GM23338 (cell line): ENCODE data around the gene TCERG1L. TPM values are rescaled to one million over a fixed set of nuclear protein-coding genes. Genes with fewer than 3 reads are reported as not detected.

Experiments
- ATAC-seq: fragments of 200-7000 bp; cut with Tn5 transposase; 3 replicates; pipeline ENCODE4 v1.9.1; 2020
- DNase-seq: peaks from one replicate; pipeline ENCODE4 v3.0.0-alpha.2; 2015; ENCODE audit warnings: low spot score
- H2AFZ ChIP-seq: fragments of 200-600 bp; sonication (generic); 2 replicates; pipeline ENCODE4 v1.8.0; 2016; ENCODE audit warnings: antibody characterized with exemption, mild to moderate bottlenecking, moderate library complexity
- H3F3A ChIP-seq: fragments of 200-600 bp; sonication (generic); replicated peaks from 2 replicates; pipeline ENCODE4 v1.8.0; 2017; ENCODE audit warnings: antibody characterized with exemption, mixed run types, low read depth
- H3K27ac ChIP-seq: fragments of 200-600 bp; sonication (generic); 2 replicates; pipeline ENCODE4 v1.6.1; 2016; ENCODE audit warnings: low read depth
- H3K27me3 ChIP-seq: fragments of 200-600 bp; sonication (generic); 2 replicates; pipeline ENCODE4 v1.8.0; 2016; ENCODE audit warnings: mild to moderate bottlenecking, mixed run types, moderate library complexity; ENCODE audit not compliant: insufficient read depth
- H3K36me3 ChIP-seq: fragments of 200-600 bp; sonication (generic); 2 replicates; pipeline ENCODE4 v1.8.0; 2016; ENCODE audit warnings: mild to moderate bottlenecking; ENCODE audit not compliant: insufficient read depth
- H3K4me1 ChIP-seq: fragments of 200-600 bp; sonication (generic); 2 replicates; pipeline ENCODE4 v1.8.0; 2016; ENCODE audit warnings: mild to moderate bottlenecking, moderate library complexity; ENCODE audit not compliant: insufficient read depth
- H3K4me2 ChIP-seq: fragments of 200-600 bp; sonication (generic); 2 replicates; pipeline ENCODE4 v1.7.1; 2017; ENCODE audit warnings: mixed run types
- H3K4me3 ChIP-seq: fragments of 200-600 bp; sonication (generic); 2 replicates; pipeline ENCODE4 v1.6.1; 2016; ENCODE audit warnings: mixed run types
- H3K79me2 ChIP-seq: fragments of 200-600 bp; sonication (generic); replicated peaks from 2 replicates; pipeline ENCODE4 v1.8.0; 2017; ENCODE audit warnings: mild to moderate bottlenecking; ENCODE audit not compliant: insufficient read depth
- H3K9me2 ChIP-seq: fragments of 200-600 bp; sonication (generic); 2 replicates; pipeline ENCODE4 v1.8.0; 2017; ENCODE audit not compliant: insufficient read depth
- H4K20me1 ChIP-seq: fragments of 200-600 bp; sonication (generic); replicated peaks from 2 replicates; pipeline ENCODE4 v1.8.0; 2017; ENCODE audit warnings: mild to moderate bottlenecking; ENCODE audit not compliant: insufficient read depth
- H3K27ac Mint-ChIP-seq: 2 replicates; pipeline ENCODE4 v1.8.0; 2020; ENCODE audit warnings: inconsistent platforms, mild to moderate bottlenecking, moderate library complexity, mixed read lengths
- H3K27me3 Mint-ChIP-seq: 3 replicates; pipeline ENCODE4 v1.8.0; 2022; ENCODE audit warnings: low read depth, mild to moderate bottlenecking, moderate library complexity, mixed read lengths, inconsistent platforms; ENCODE audit not compliant: insufficient read depth, poor library complexity
- H3K36me3 Mint-ChIP-seq: 3 replicates; pipeline ENCODE4 v1.8.0; 2021; ENCODE audit warnings: low read depth, mild to moderate bottlenecking, inconsistent platforms, moderate library complexity, mixed read lengths
- H3K4me1 Mint-ChIP-seq: 3 replicates; pipeline ENCODE4 v1.8.0; 2020; ENCODE audit warnings: mild to moderate bottlenecking, inconsistent platforms, mixed read lengths
- H3K4me3 Mint-ChIP-seq: 3 replicates; pipeline ENCODE4 v1.8.0; 2021; ENCODE audit warnings: moderate library complexity, mild to moderate bottlenecking, inconsistent platforms, mixed read lengths
- H3K9me3 Mint-ChIP-seq: 3 replicates; pipeline ENCODE4 v1.8.0; 2020; ENCODE audit warnings: moderate library complexity, mild to moderate bottlenecking, inconsistent platforms, mixed read lengths
- CREB1 ChIP-seq: fragments of 250-450 bp; sonication (Bioruptor Pico); IDR thresholded peaks from 2 replicates; pipeline ENCODE4 v1.5.0; 2020; ENCODE audit warnings: low read depth, mild to moderate bottlenecking, moderate library complexity
- CTCF ChIP-seq, 2 experiments: fragments of 200-600 bp in 1 of 2; sonication (generic) in 1 of 2; conservative IDR thresholded peaks; 2 replicates each; pipeline versions ENCODE4 v1.5.1 to v1.6.1; 2016 to 2017; ENCODE audit warnings: antibody characterized with exemption in 2 of 2, low read depth in 2 of 2, mild to moderate bottlenecking in 2 of 2, moderate library complexity in 1 of 2
- ETS1 ChIP-seq: IDR thresholded peaks from 2 replicates; pipeline ENCODE4 v1.6.1; 2016; ENCODE audit warnings: antibody characterized with exemption
- EZH2 ChIP-seq: fragments of 200-600 bp; sonication (generic); IDR thresholded peaks from one replicate; pipeline ENCODE4 v1.8.0; 2017; ENCODE audit warnings: antibody characterized with exemption, mild to moderate bottlenecking, low read depth; ENCODE audit not compliant: unreplicated experiment
- EZH2phosphoT487 ChIP-seq: fragments of 200-600 bp; sonication (generic); IDR thresholded peaks from one replicate; pipeline ENCODE4 v1.8.1; 2018; ENCODE audit warnings: antibody characterized with exemption; ENCODE audit not compliant: unreplicated experiment
- JUNB ChIP-seq: IDR thresholded peaks from one replicate; pipeline ENCODE4 v1.6.1; 2016; ENCODE audit warnings: antibody characterized with exemption; ENCODE audit not compliant: unreplicated experiment
- NANOG ChIP-seq: IDR thresholded peaks from 2 replicates; pipeline ENCODE4 v1.6.1; 2016; ENCODE audit warnings: antibody characterized with exemption, borderline replicate concordance
- POLR2AphosphoS5 ChIP-seq: IDR thresholded peaks from 2 replicates; pipeline ENCODE4 v1.6.1; 2016; ENCODE audit warnings: antibody characterized with exemption, low read depth
- REST ChIP-seq: IDR thresholded peaks from one replicate; pipeline ENCODE4 v1.6.1; 2018; ENCODE audit warnings: antibody characterized with exemption; ENCODE audit not compliant: unreplicated experiment
- STAT1 ChIP-seq: IDR thresholded peaks from one replicate; pipeline ENCODE4 v1.6.1; 2016; ENCODE audit warnings: antibody characterized with exemption; ENCODE audit not compliant: unreplicated experiment
- ZNF114 ChIP-seq: fragments of 250-450 bp; sonication (Bioruptor Pico); IDR thresholded peaks from 2 replicates; pipeline ENCODE4 v1.5.0; 2020; ENCODE audit warnings: mild to moderate bottlenecking, moderate library complexity
- ZNF331 ChIP-seq: fragments of 250-450 bp; sonication (Bioruptor Pico); IDR thresholded peaks from 2 replicates; pipeline ENCODE4 v1.5.0; 2020; ENCODE audit warnings: low read depth, mild to moderate bottlenecking, moderate library complexity
- ZNF462 ChIP-seq: fragments of 250-450 bp; sonication (Bioruptor Pico); IDR thresholded peaks from 2 replicates; pipeline ENCODE4 v1.5.0; 2020; ENCODE audit warnings: mild to moderate bottlenecking, moderate library complexity
- polyA plus RNA-seq: library from polyadenylated mRNA; unstranded; fragments of >200 nt; fragmentation: Nextera tagmentation; extraction: Ambion mirVana; gene quantifications from 2 replicates; pipeline ENCODE4 v1.2.1, GENCODE V29; 2016
- total RNA-seq: library from RNA; depleted of rRNA; stranded (reverse); fragments of >200 nt; shearing (Covaris generic); gene quantifications from 2 replicates; pipeline ENCODE4 v1.2.3, GENCODE V29; 2014

Gene TCERG1L
- total and polyA plus RNA-seq, 2 experiments from 2014 or later: 3.9 to 5.5 TPM

GRCh38 chr10:131178521-131179331, 132.8 kb downstream of the TCERG1L start:
- Histone ChIP-seq H3K27me3 (no peaks in the 10 kb centered on the region), H3F3A (peaks cover 6% of the 10 kb centered on the region; the same call in 1 of the 2 replicates), H3K4me2 (no peak overlapping the region), H3K36me3 (no peaks in the 10 kb centered on the region), H3K27ac (no peak overlapping the region), H3K4me3 (no peak overlapping the region), H3K79me2 (no peaks in the 10 kb centered on the region), H2AFZ (no peak overlapping the region), H3K9me2 (no peaks in the 10 kb centered on the region), H4K20me1 (no peaks in the 10 kb centered on the region), H3K4me1 (no peaks in the 10 kb centered on the region)
- TF ChIP-seq JUNB (no peak), ZNF114 (CRISPR knock-in tag) (no peak), ZNF462 (CRISPR knock-in tag) (no peak), ZNF331 (CRISPR knock-in tag) (no peak), ETS1 (no peak), POLR2AphosphoS5 (no peak), REST (no peak), CTCF (conservative IDR thresholded peaks at IDR 0.05; ENCODE audit: low read depth in 2 of 2) (no peak), EZH2 (no peak), STAT1 (no peak), NANOG (no peak), CREB1 (no peak), EZH2phosphoT487 (no peak)
- ATAC-seq (no peak), DNase-seq (no peak)
- peaks cover 7% of the 10 kb centered on the region for H3K27me3 Mint-ChIP-seq
- peaks cover 13% of the 10 kb centered on the region for H3K36me3 Mint-ChIP-seq
- H3K9me3 Mint-ChIP-seq: peaks cover 24% of the 10 kb centered on the region
- peaks cover 3% of the 10 kb centered on the region; the same call in 2 of the 3 replicates for H3K4me1 Mint-ChIP-seq
- H3K4me3 Mint-ChIP-seq: no peak overlapping the region
- H3K27ac Mint-ChIP-seq: no peak overlapping the region
